IMR-90 (cell line): ENCODE data around the gene SPACA6.

Experiments used
- BHLHE40 ChIP-seq: fragments of 150-350 bp; IDR thresholded peaks from 2 replicates; pipeline ENCODE4 v1.6.1; 2016; ENCODE audit warnings: mild to moderate bottlenecking, low read depth, low read length
- CTCF ChIP-seq: conservative IDR thresholded peaks from 2 replicates; pipeline ENCODE4 v1.5.1; 2012; ENCODE audit warnings: mild to moderate bottlenecking, low read depth, low read length, improper control_type of control experiment
- ELK1 ChIP-seq: fragments of 150-350 bp; IDR thresholded peaks from 2 replicates; pipeline ENCODE4 v1.6.1; 2016; ENCODE audit warnings: low read depth, mild to moderate bottlenecking, low read length, moderate library complexity, borderline replicate concordance
- FOS ChIP-seq: fragments of 150-350 bp; IDR thresholded peaks from 2 replicates; pipeline ENCODE4 v1.6.1; 2016; ENCODE audit warnings: low read depth, low read length
- POLR2A ChIP-seq: IDR thresholded peaks from 2 replicates; pipeline ENCODE4 v1.6.1; 2012; ENCODE audit warnings: mild to moderate bottlenecking, low read depth, low read length
- RAD21 ChIP-seq: IDR thresholded peaks from 2 replicates; pipeline ENCODE4 v1.6.1; 2012; ENCODE audit warnings: low read length, improper control_type of control experiment
- RCOR1 ChIP-seq: IDR thresholded peaks from 2 replicates; pipeline ENCODE4 v1.6.1; 2012; ENCODE audit warnings: mild to moderate bottlenecking, low read length, improper control_type of control experiment; ENCODE audit not compliant: insufficient replicate concordance
- TF ChIP-seq, protein P1 (sequence below): fragments of 150-350 bp; IDR thresholded peaks from 2 replicates; pipeline ENCODE4 v1.6.1; 2017; ENCODE audit warnings: mild to moderate bottlenecking, antibody characterized with exemption, low read length, low read depth

GRCh38 chr19:51703575-51704515 lies 10.7 kb downstream of the SPACA6 start:
- no peak for TF ChIP-seq RCOR1
- TF ChIP-seq, protein P1, sequence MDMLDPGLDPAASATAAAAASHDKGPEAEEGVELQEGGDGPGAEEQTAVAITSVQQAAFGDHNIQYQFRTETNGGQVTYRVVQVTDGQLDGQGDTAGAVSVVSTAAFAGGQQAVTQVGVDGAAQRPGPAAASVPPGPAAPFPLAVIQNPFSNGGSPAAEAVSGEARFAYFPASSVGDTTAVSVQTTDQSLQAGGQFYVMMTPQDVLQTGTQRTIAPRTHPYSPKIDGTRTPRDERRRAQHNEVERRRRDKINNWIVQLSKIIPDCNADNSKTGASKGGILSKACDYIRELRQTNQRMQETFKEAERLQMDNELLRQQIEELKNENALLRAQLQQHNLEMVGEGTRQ = peak; percentile 48; the same call in 1 of the 2 replicates
- peak; percentile 85 for TF ChIP-seq BHLHE40
- peak; percentile 46 for TF ChIP-seq CTCF
- TF ChIP-seq POLR2A = peak; percentile 78
- TF ChIP-seq FOS = no peak
- no peak for TF ChIP-seq RAD21
- TF ChIP-seq ELK1 = no peak
